AG04450 (cell line): Measurements from ENCODE around the gene MTHFSD. TPM values are rescaled to one million over a fixed set of nuclear protein-coding genes. Genes with fewer than 3 reads are reported as not detected.

Source experiments
- CTCF ChIA-PET: fragments of 300-600, 350-600 bp; formaldehyde crosslinking; extraction: SDS; loops from one replicate; lab custom pipeline; 2022; ENCODE audit warnings: antibody characterized with exemption, inconsistent platforms; lab: Charles Lee
- POLR2A ChIA-PET: fragments of 350-600 bp; formaldehyde crosslinking; extraction: SDS; loops from one replicate; lab custom pipeline; 2021; ENCODE audit warnings: antibody characterized with exemption, inconsistent platforms; lab: Yijun Ruan, JAX
- DNase-seq: peaks from one replicate; pipeline ENCODE4 v3.0.0-alpha.2; 2011; ENCODE audit warnings: low read depth, low spot score
- H3K27ac ChIP-seq: one replicate; pipeline ENCODE4 v1.5.1; 2012; ENCODE audit warnings: low read depth, low read length, control low read depth
- H3K27me3 ChIP-seq: one replicate; pipeline ENCODE4 v1.6.0; 2012; ENCODE audit warnings: low read length; ENCODE audit not compliant: control insufficient read depth, insufficient read depth
- H3K4me3 ChIP-seq: 2 replicates; pipeline ENCODE4 v1.5.1; 2011; ENCODE audit warnings: mild to moderate bottlenecking, low read depth, low read length, control low read depth
- H3K9me3 ChIP-seq: 2 replicates; pipeline ENCODE4 v1.5.1; 2012; ENCODE audit warnings: low read length; ENCODE audit not compliant: control insufficient read depth, insufficient read depth
- CTCF ChIP-seq: IDR thresholded peaks from 2 replicates; pipeline ENCODE4 v1.5.1; 2011; ENCODE audit warnings: low read depth, low read length, control low read depth, inconsistent platforms
- polyA plus RNA-seq: library from polyadenylated mRNA; depleted of rRNA; stranded (reverse); fragments of >200 nt; gene quantifications from 2 replicates; pipeline ENCODE4 v1.2.3, GENCODE V29; 2011

Gene MTHFSD
- polyA plus RNA-seq, 1 experiment = 16.7 TPM

GRCh38 chr16:86496262-86496928 lies 58.6 kb downstream of the MTHFSD start:
- DNase-seq = no peak
- Histone ChIP-seq H3K9me3 (peaks cover 12% of the 10 kb centered on the region; the same call in 1 of the 2 replicates), H3K27ac (no peak overlapping the region), H3K4me3 (peak overlapping the region; percentile 47), H3K27me3 (no peaks in the 10 kb centered on the region)
- ChIA-PET POLR2A (interaction anchor here (0.7 kb wide), 1 partner anchor 13 kb away, joined by 17 read pairs; no protein-coding TSS in a partner anchor), CTCF (interaction anchor here (0.6 kb wide), 1 partner anchor 675 kb away, joined by 6 read pairs; no protein-coding TSS in a partner anchor)
- TF ChIP-seq CTCF = no peak

GRCh38 chr16:86495756-86496261 lies 59.2 kb downstream of the MTHFSD start:
- TF ChIP-seq CTCF = no peak
- ChIA-PET CTCF (interaction anchor here (0.6 kb wide), 1 partner anchor 675 kb away, joined by 6 read pairs; no protein-coding TSS in a partner anchor), POLR2A (no interaction called here)
- Histone ChIP-seq H3K27me3 (no peaks in the 10 kb centered on the region), H3K9me3 (peaks cover 12% of the 10 kb centered on the region; the same call in 1 of the 2 replicates), H3K4me3 (no peak overlapping the region), H3K27ac (no peak overlapping the region)
- no peak for DNase-seq

- no peak for TF ChIP-seq CTCF
- Histone ChIP-seq H3K4me3 (no peak overlapping the region), H3K9me3 (peaks cover 12% of the 10 kb centered on the region; the same call in 1 of the 2 replicates), H3K27ac (no peak overlapping the region), H3K27me3 (no peaks in the 10 kb centered on the region)
- DNase-seq = no peak
- CTCF ChIA-PET = no interaction called here
- POLR2A ChIA-PET = no interaction called here
Measured at GRCh38 chr16:86495357-86495701, 59.7 kb downstream of the MTHFSD start.

- ChIA-PET POLR2A (interaction anchor here (0.7 kb wide), 1 partner anchor 429 kb away, joined by 3 read pairs; no protein-coding TSS in a partner anchor), CTCF (no interaction called here)
- TF ChIP-seq CTCF = no peak
- Histone ChIP-seq H3K27me3 (no peaks in the 10 kb centered on the region), H3K4me3 (no peak overlapping the region), H3K9me3 (peaks cover 12% of the 10 kb centered on the region; the same call in 1 of the 2 replicates), H3K27ac (no peak overlapping the region)
- DNase-seq = no peak
Measured at GRCh38 chr16:86494565-86495356, 60.3 kb downstream of the MTHFSD start.
